CD4-positive, alpha-beta T cell (primary cell): ENCODE data around the gene CXCL1. TPM values are rescaled to one million over a fixed set of nuclear protein-coding genes. Genes with fewer than 3 reads are reported as not detected.

Source experiments
- ATAC-seq: fragments of 200-7000 bp; cut with Tn5 transposase; one replicate; pipeline ENCODE4 v1.10.0; 2022; ENCODE audit warnings: mild to moderate bottlenecking; ENCODE audit not compliant: poor library complexity
- CTCF ChIA-PET: fragments of 350-600 bp; sonication (Branson Sonifier 250); formaldehyde crosslinking; loops from one replicate; lab custom pipeline; 2021; ENCODE audit warnings: antibody characterized with exemption, inconsistent platforms; lab: Charles Lee
- POLR2A ChIA-PET: fragments of 350-600 bp; sonication (Branson Sonifier 250); formaldehyde crosslinking; loops from one replicate; lab custom pipeline; 2021; ENCODE audit warnings: antibody characterized with exemption, inconsistent platforms; lab: Charles Lee
- DNase-seq, 14 experiments: peaks; one replicate each; pipeline ENCODE4 v3.0.0-alpha.2; 2013 to 2020; ENCODE audit warnings: mixed read lengths in 2 of 14
- H3K27ac ChIP-seq, 2 donors: one replicate each; pipeline versions ENCODE4 v1.5.1 to v1.7.0; 2013; ENCODE audit warnings: low read length in 2 of 2, low read depth in 1 of 2, mild to moderate bottlenecking in 1 of 2
- H3K27me3 ChIP-seq, 2 experiments: 1 replicate in 1 of 2; 2 replicates in 1 of 2; pipeline versions ENCODE4 v1.6.1 to v1.7.0; 2013; ENCODE audit warnings: low read length in 2 of 2, control low read depth in 1 of 2, mild to moderate bottlenecking in 1 of 2, moderate library complexity in 1 of 2; ENCODE audit not compliant: insufficient read depth in 2 of 2, control insufficient read depth in 1 of 2
- H3K36me3 ChIP-seq: one replicate; pipeline ENCODE4 v1.6.1; 2013; ENCODE audit warnings: low read length, control low read depth; ENCODE audit not compliant: insufficient read depth
- H3K4me1 ChIP-seq: one replicate; pipeline ENCODE4 v1.6.1; 2013; ENCODE audit warnings: low read length, control low read depth; ENCODE audit not compliant: insufficient read depth
- H3K4me3 ChIP-seq: one replicate; pipeline ENCODE4 v1.5.1; 2013; ENCODE audit warnings: mild to moderate bottlenecking, low read length, moderate library complexity
- H3K9me3 ChIP-seq, 2 experiments: 1 replicate in 1 of 2; 2 replicates in 1 of 2; pipeline versions ENCODE4 v1.6.1 to v1.7.0; 2013; ENCODE audit warnings: low read length in 2 of 2, mild to moderate bottlenecking in 2 of 2, control low read depth in 1 of 2, moderate library complexity in 1 of 2; ENCODE audit not compliant: control insufficient read depth in 1 of 2, insufficient read depth in 1 of 2
- H3K27ac Mint-ChIP-seq: one replicate; pipeline ENCODE4 v1.8.0; 2020; ENCODE audit warnings: mixed read lengths
- H3K27me3 Mint-ChIP-seq: one replicate; pipeline ENCODE4 v1.8.0; 2021; ENCODE audit warnings: mixed read lengths
- H3K36me3 Mint-ChIP-seq: one replicate; pipeline ENCODE4 v1.8.0; 2021; ENCODE audit warnings: low read depth, mixed read lengths
- H3K4me1 Mint-ChIP-seq: one replicate; pipeline ENCODE4 v1.8.0; 2021; ENCODE audit warnings: low read depth, mixed read lengths
- H3K4me3 Mint-ChIP-seq: one replicate; pipeline ENCODE4 v1.8.0; 2020; ENCODE audit warnings: mild to moderate bottlenecking, mixed read lengths
- H3K9me3 Mint-ChIP-seq: one replicate; pipeline ENCODE4 v1.8.0; 2020; ENCODE audit warnings: mixed read lengths
- intact Hi-C, 2 experiments: fragments of 100-400 bp; cut with DNase I in 1 of 2; cut with micrococcal nuclease in 1 of 2; formaldehyde crosslinking; loops; one replicate each; pipeline versions ENCODE4 v1.15.1 to v1.9.0; 2023 to 2025; cut with DNase I, micrococcal nuclease
- total RNA-seq, 174 experiments: library from RNA in 2 of 174; stranded (reverse) in 2 of 174; gene quantifications; one replicate each; pipeline ENCODE4 v1.2.3 and lab custom pipeline; 2021 to 2026
- TF ChIP-seq, protein P1 (sequence below): fragments of 200-600 bp; IDR thresholded peaks from one replicate; pipeline ENCODE4 v1.8.0; 2022; ENCODE audit warnings: antibody characterized with exemption, mild to moderate bottlenecking

CXCL1 gene
- total RNA-seq, 2 experiments from 2014 or later: not detected

- Histone ChIP-seq H3K27me3 (no peaks in the 10 kb centered on the region), H3K9me3 (no peaks in the 10 kb centered on the region), H3K36me3 (no peaks in the 10 kb centered on the region), H3K4me1 (no peaks in the 10 kb centered on the region), H3K27ac (no peak overlapping the region), H3K4me3 (no peak overlapping the region)
- H3K4me1 Mint-ChIP-seq: no peaks in the 10 kb centered on the region
- no peak for ATAC-seq
- H3K27ac Mint-ChIP-seq: no peak overlapping the region
- TF ChIP-seq, protein P1, sequence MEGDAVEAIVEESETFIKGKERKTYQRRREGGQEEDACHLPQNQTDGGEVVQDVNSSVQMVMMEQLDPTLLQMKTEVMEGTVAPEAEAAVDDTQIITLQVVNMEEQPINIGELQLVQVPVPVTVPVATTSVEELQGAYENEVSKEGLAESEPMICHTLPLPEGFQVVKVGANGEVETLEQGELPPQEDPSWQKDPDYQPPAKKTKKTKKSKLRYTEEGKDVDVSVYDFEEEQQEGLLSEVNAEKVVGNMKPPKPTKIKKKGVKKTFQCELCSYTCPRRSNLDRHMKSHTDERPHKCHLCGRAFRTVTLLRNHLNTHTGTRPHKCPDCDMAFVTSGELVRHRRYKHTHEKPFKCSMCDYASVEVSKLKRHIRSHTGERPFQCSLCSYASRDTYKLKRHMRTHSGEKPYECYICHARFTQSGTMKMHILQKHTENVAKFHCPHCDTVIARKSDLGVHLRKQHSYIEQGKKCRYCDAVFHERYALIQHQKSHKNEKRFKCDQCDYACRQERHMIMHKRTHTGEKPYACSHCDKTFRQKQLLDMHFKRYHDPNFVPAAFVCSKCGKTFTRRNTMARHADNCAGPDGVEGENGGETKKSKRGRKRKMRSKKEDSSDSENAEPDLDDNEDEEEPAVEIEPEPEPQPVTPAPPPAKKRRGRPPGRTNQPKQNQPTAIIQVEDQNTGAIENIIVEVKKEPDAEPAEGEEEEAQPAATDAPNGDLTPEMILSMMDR: no peak
- POLR2A ChIA-PET: no interaction called here
- no peaks in the 10 kb centered on the region for H3K36me3 Mint-ChIP-seq
- H3K27me3 Mint-ChIP-seq: peaks cover 5% of the 10 kb centered on the region
- DNase-seq: no peak
- H3K4me3 Mint-ChIP-seq: no peak overlapping the region
- CTCF ChIA-PET: no interaction called here
- intact Hi-C loops: no loop called here
- no peaks in the 10 kb centered on the region for H3K9me3 Mint-ChIP-seq
These were observed 24.4 kb upstream of the CXCL1 start for GRCh38 chr4:73844806-73845205.

- Mint-ChIP-seq H3K4me1 (no peaks in the 10 kb centered on the region), H3K36me3 (no peaks in the 10 kb centered on the region), H3K4me3 (no peak overlapping the region), H3K27ac (no peak overlapping the region), H3K9me3 (no peaks in the 10 kb centered on the region), H3K27me3 (no peaks in the 10 kb centered on the region)
- intact Hi-C loops: no loop called here
- ATAC-seq (no peak), DNase-seq (no peak)
- POLR2A ChIA-PET: no interaction called here
- Histone ChIP-seq H3K27me3 (no peaks in the 10 kb centered on the region), H3K4me1 (no peaks in the 10 kb centered on the region), H3K9me3 (no peaks in the 10 kb centered on the region), H3K36me3 (no peaks in the 10 kb centered on the region), H3K27ac (no peak overlapping the region), H3K4me3 (no peak overlapping the region)
- CTCF ChIA-PET: no interaction called here
- TF ChIP-seq, protein P1: no peak
These were observed 21.5 kb upstream of the CXCL1 start for GRCh38 chr4:73847526-73848182.

DNA sequence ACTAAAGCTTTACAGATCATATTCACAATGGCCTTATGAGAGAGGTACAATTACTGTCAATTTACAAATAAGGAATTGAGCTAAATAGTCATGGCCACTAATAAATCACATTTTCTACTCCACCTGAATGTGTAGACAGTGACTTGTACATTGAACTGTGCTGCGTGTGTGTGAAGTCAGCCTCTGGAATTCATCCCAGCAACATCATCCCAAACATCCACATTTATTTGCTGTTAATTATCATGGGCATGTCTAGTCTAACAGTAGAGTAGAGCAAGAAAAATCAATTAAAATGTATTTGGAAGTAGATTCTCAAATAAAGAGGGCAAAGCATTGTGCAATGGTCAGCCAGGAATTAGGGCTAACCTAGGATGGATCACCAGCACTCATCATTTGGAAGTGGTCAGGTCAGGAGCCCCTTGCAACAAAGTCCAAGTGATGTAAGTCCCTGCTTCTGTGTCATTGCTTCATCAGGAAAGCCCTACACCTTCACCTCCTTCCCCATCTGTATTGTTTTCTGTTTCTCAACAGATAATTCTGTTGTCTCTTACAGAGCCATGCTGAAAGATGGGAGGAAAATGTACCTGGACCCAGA is 20.9 kb upstream of the CXCL1 start:
- ATAC-seq: no peak
- Mint-ChIP-seq H3K36me3 (no peaks in the 10 kb centered on the region), H3K4me3 (no peak overlapping the region), H3K27me3 (no peaks in the 10 kb centered on the region), H3K4me1 (no peaks in the 10 kb centered on the region), H3K27ac (no peak overlapping the region), H3K9me3 (no peaks in the 10 kb centered on the region)
- no peaks in the 10 kb centered on the region for H3K27me3 ChIP-seq
- ChIA-PET POLR2A (no interaction called here), CTCF (no interaction called here)
- no peak overlapping the region for H3K4me3 ChIP-seq
- H3K9me3 ChIP-seq: peaks cover 0 to 3% of the 10 kb centered on the region in 2 experiments
- intact Hi-C loops: no loop called here
- H3K4me1 ChIP-seq: no peaks in the 10 kb centered on the region
- TF ChIP-seq, protein P1: no peak
- no peak overlapping the region for H3K27ac ChIP-seq
- DNase-seq: no peak
- no peaks in the 10 kb centered on the region for H3K36me3 ChIP-seq
